HEK293T (cell line): ENCODE measurements around the gene WWTR1.

Experiments used
- CTCF ChIA-PET: fragments of 350-600 bp; formaldehyde crosslinking; extraction: SDS; loops from one replicate; lab custom pipeline; 2021; ENCODE audit warnings: antibody characterized with exemption, inconsistent platforms; lab: Yijun Ruan, JAX
- POLR2A ChIA-PET: fragments of 350-600 bp; formaldehyde crosslinking; extraction: SDS; loops from one replicate; lab custom pipeline; 2020; ENCODE audit warnings: antibody characterized with exemption, inconsistent platforms; lab: Yijun Ruan, JAX
- DNase-seq: peaks from one replicate; pipeline ENCODE4 v3.0.0; 2012; ENCODE audit warnings: mixed read lengths; ENCODE audit errors: extremely low spot score
- ARNT ChIP-seq: fragments of 450-650 bp; IDR thresholded peaks from 2 replicates; pipeline ENCODE4 v1.6.1; 2017; ENCODE audit warnings: mild to moderate bottlenecking
- BHLHE40 ChIP-seq: fragments of 450-650 bp; IDR thresholded peaks from 2 replicates; pipeline ENCODE4 v1.6.1; 2016; ENCODE audit warnings: mild to moderate bottlenecking, moderate library complexity, borderline replicate concordance
- CTBP1 ChIP-seq: fragments of 450-650 bp; IDR thresholded peaks from 2 replicates; pipeline ENCODE4 v1.6.1; 2016; ENCODE audit warnings: borderline replicate concordance
- ELF4 ChIP-seq: fragments of 450-650 bp; IDR thresholded peaks from 2 replicates; pipeline ENCODE4 v1.6.1; 2017; ENCODE audit warnings: antibody characterized with exemption
- FOXA1 ChIP-seq: fragments of 450-650 bp; IDR thresholded peaks from 2 replicates; pipeline ENCODE4 v1.6.1; 2016; ENCODE audit warnings: mild to moderate bottlenecking
- FOXK2 ChIP-seq: fragments of 450-650 bp; IDR thresholded peaks from 2 replicates; pipeline ENCODE4 v1.6.1; 2016; ENCODE audit warnings: mild to moderate bottlenecking
- FOXM1 ChIP-seq: fragments of 450-650 bp; IDR thresholded peaks from 2 replicates; pipeline ENCODE4 v1.6.1; 2017; ENCODE audit warnings: mild to moderate bottlenecking, borderline replicate concordance
- HDGF ChIP-seq: fragments of 450-650 bp; IDR thresholded peaks from 2 replicates; pipeline ENCODE4 v1.6.1; 2017; ENCODE audit warnings: antibody characterized with exemption, borderline replicate concordance
- L3MBTL2 ChIP-seq: fragments of 450-650 bp; conservative IDR thresholded peaks from 2 replicates; pipeline ENCODE4 v1.6.1; 2016; ENCODE audit warnings: mild to moderate bottlenecking
- LEF1 ChIP-seq: fragments of 450-650 bp; IDR thresholded peaks from 2 replicates; pipeline ENCODE4 v1.6.1; 2017; ENCODE audit warnings: mild to moderate bottlenecking, borderline replicate concordance
- NFRKB ChIP-seq: fragments of 450-650 bp; IDR thresholded peaks from 2 replicates; pipeline ENCODE4 v1.6.1; 2016; ENCODE audit warnings: mild to moderate bottlenecking, moderate library complexity
- PKNOX1 ChIP-seq: fragments of 450-650 bp; IDR thresholded peaks from 2 replicates; pipeline ENCODE4 v1.6.1; 2016
- SP1 ChIP-seq: fragments of 450-650 bp; IDR thresholded peaks from 2 replicates; pipeline ENCODE4 v1.6.1; 2017
- SUZ12 ChIP-seq: fragments of 450-650 bp; IDR thresholded peaks from 2 replicates; pipeline ENCODE4 v1.6.1; 2016; ENCODE audit warnings: mild to moderate bottlenecking
- TARDBP ChIP-seq: fragments of 450-650 bp; IDR thresholded peaks from 2 replicates; pipeline ENCODE4 v1.6.1; 2016
- ZNF384 ChIP-seq: fragments of 450-650 bp; IDR thresholded peaks from 2 replicates; pipeline ENCODE4 v1.6.1; 2016

The WWTR1 gene

DNA sequence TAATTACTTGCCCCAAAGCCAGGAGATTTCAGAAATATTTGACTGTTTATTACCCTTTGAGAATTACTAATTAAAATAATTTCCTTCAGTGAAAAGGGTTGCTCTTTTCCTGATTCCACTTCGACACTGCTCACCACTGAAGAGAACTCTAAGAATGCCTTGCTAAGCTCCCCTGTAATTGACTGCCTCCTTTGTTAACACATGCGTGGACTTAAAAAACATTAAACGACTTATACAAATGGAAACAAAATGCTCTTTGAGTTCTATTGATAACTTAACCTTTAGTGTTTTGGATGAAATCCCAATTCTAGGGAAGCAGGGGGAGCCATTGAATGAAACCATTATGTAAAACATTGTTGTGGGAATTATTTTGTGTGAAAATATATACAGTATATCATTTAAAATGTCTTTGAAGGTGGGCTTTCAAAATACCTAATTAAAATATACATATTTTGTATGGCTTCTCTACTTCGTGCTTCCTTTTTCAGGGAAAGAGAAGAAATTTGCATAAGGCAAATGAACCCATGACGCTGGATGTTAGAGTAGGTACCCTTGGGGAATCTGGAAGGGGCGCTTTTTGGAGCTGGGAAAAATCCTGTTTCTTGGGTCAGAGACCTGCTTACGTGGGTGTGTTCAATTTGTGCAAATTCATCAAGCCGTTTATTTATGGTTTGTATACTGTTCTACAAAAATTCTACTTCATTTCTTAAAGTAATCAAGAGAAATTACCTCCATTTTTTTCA, 64.2 kb downstream of the WWTR1 start:
- ChIA-PET CTCF (no interaction called here), POLR2A (no interaction called here)
- no peak for DNase-seq
- TF ChIP-seq NFRKB (no peak), FOXA1 (no peak), SP1 (no peak), ARNT (no peak), SUZ12 (no peak), HDGF (no peak), FOXK2 (no peak), ZNF384 (no peak), TARDBP (no peak)

GRCh38 chr3:149592758-149593240, 65.0 kb downstream of the WWTR1 start:
- CTCF ChIA-PET = no interaction called here
- DNase-seq = no peak
- TF ChIP-seq FOXA1 = no peak
- no peak for TF ChIP-seq L3MBTL2
- TF ChIP-seq ZNF384 = no peak
- no peak for TF ChIP-seq SUZ12
- no peak for TF ChIP-seq HDGF
- no peak for TF ChIP-seq NFRKB
- no peak for TF ChIP-seq FOXM1
- no peak for TF ChIP-seq CTBP1
- no peak for TF ChIP-seq PKNOX1
- TF ChIP-seq FOXK2 = no peak
- TF ChIP-seq ELF4 = no peak
- TF ChIP-seq BHLHE40 = no peak
- POLR2A ChIA-PET = no interaction called here

DNA sequence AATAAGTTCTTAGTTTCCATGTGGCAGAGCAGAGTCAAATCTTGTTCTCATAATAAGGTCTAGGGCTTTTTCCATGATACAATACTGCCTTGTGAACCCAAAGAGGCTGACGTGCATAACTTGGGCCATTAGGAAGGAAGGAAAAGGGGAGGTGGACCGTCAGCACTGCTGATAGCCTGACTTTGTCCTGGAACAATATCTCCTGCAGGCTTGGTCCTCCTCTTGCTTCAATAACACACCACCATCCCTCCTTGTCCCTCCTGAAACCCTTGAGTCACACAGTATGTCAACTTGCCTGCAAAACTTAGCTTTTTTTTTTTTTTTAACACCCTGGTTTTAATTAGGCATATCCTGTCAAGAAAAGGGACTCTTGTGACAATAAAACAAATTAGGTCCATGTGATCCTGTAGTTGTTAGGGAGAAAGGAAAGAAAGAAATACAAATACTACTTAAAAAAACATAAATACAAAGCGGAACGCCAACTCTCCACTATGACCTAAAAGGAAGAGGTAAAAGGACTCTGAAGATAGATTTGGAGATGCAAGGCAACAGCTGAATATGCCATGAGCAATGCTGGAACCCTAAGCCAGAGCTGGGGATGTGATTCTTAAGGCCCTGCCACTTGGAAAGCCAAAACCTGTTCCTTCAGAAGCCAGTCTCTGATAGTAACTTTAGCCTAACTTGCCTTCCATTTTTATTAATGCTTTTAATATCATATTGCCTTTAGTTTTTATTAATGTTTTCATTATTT, 67.0 kb downstream of the WWTR1 start:
- ChIA-PET CTCF (no interaction called here), POLR2A (interaction anchor here (1.3 kb wide), 1 partner anchor 68 kb away, joined by 3 read pairs; the partner anchor contains the start of gene WWTR1)
- DNase-seq = no peak
- no peak for TF ChIP-seq FOXM1

DNA sequence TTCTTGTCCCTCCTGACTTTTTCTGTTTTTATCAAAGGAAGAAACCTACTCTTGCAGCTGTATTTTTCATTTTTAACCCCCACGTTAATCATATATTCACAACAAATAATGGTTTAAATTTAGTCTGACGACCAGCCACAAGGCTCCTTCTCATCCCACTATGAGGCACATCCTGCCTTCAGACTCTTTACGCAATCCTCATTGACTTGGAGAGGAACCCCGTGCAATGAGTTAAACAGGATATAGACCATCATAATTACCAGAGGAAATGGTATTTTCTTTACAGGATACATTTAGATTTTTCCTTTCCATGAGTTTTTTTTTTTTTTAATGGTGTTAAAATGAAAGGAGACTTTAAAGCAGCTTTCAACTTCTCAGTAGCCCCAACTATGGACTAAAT, 68.5 kb downstream of the WWTR1 start:
- ChIA-PET POLR2A (no interaction called here), CTCF (no interaction called here)
- no peak for DNase-seq
- TF ChIP-seq FOXA1 (no peak), SP1 (no peak), SUZ12 (no peak), L3MBTL2 (no peak), ARNT (no peak), ELF4 (no peak), ZNF384 (no peak)

DNA sequence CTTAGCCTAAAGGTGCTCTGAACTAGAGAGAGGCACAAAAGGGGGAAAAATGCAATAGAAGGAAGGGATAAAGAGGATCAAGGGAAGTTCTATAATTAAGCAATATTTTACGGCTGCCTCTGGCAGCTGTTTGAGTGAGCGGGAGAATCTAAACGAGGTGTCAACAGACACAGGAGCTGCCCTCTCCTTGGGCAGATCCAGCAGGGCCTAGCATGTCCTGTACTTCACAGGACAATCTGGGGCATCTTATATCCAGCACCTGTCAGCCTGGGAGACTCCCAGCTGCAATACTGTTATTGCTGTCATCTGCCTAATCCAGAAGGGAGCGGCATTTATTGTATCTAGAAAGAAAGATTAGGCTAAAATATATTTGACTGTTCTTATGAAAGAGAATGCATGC, 68.9 kb downstream of the WWTR1 start:
- ChIA-PET POLR2A (no interaction called here), CTCF (interaction anchor here (0.5 kb wide), 1 partner anchor 77 kb away, joined by 6 read pairs; no protein-coding TSS in a partner anchor)
- no peak for TF ChIP-seq TARDBP
- no peak for DNase-seq

- ChIA-PET POLR2A (interaction anchor here (1.1 kb wide), 1 partner anchor 70 kb away, joined by 3 read pairs; the partner anchor contains the start of gene WWTR1), CTCF (interaction anchor here (0.5 kb wide), 1 partner anchor 31 kb away, joined by 3 read pairs; no protein-coding TSS in a partner anchor)
- DNase-seq = no peak
- TF ChIP-seq ARNT (no peak), L3MBTL2 (no peak), FOXK2 (no peak), FOXM1 (no peak), LEF1 (no peak), BHLHE40 (no peak), ZNF384 (no peak), SUZ12 (no peak), SP1 (no peak), NFRKB (no peak), TARDBP (no peak), CTBP1 (no peak), ELF4 (no peak), HDGF (no peak)
Measured at GRCh38 chr3:149587383-149587782, 70.4 kb downstream of the WWTR1 start.

GRCh38 chr3:149586871-149587270, 71.0 kb downstream of the WWTR1 start:
- TF ChIP-seq TARDBP (no peak), FOXA1 (no peak), FOXM1 (no peak), LEF1 (no peak), PKNOX1 (no peak), ARNT (no peak), SP1 (no peak), HDGF (no peak), ZNF384 (no peak), SUZ12 (no peak)
- DNase-seq = no peak
- CTCF ChIA-PET = interaction anchor here (0.5 to 0.6 kb wide), 2 partner anchors 31 to 59 kb away, joined by 3 read pairs; no protein-coding TSS in a partner anchor
- POLR2A ChIA-PET = no interaction called here
